SK-N-MC (cell line): ENCODE results near the gene TAF11L2.

Experiments used
- EZH2 ChIP-seq: fragments of 200-600 bp; sonication (generic); IDR thresholded peaks from one replicate; pipeline ENCODE4 v1.6.1; 2017; ENCODE audit warnings: antibody characterized with exemption
- FOXP2 ChIP-seq: optimal IDR thresholded peaks from 2 replicates; pipeline ENCODE3; 2011; ENCODE audit warnings: mild to moderate bottlenecking, moderate library complexity; ENCODE audit not compliant: insufficient read depth; ENCODE audit errors: extremely low read length, control extremely low read depth
- POLR2AphosphoS5 ChIP-seq: IDR thresholded peaks from 2 replicates; pipeline ENCODE4 v1.6.1; 2012; ENCODE audit warnings: mild to moderate bottlenecking, low read depth, low read length, borderline replicate concordance

GRCh38 chr5:17511775-17512325 is 13.8 kb downstream of the TAF11L2 start:
- no peak for TF ChIP-seq EZH2
- no peak for TF ChIP-seq POLR2AphosphoS5
- TF ChIP-seq FOXP2 = no peak
